Vagina (tissue), 2 donors: ENCODE results near the gene AK9. TPM values are rescaled to one million over a fixed set of nuclear protein-coding genes. Genes with fewer than 3 reads are reported as not detected.

ENCODE experiments used
- DNase-seq, 2 donors: peaks; one replicate each; pipeline ENCODE4 v3.0.0-alpha.2; 2017; ENCODE audit errors: extremely low spot score in 2 of 2
- H3K27ac ChIP-seq: fragments of 200-600 bp; sonication (generic); one replicate; pipeline ENCODE4 v1.5.1; 2019
- H3K27me3 ChIP-seq: fragments of 200-600 bp; sonication (generic); one replicate; pipeline ENCODE4 v1.5.1; 2019
- H3K36me3 ChIP-seq, 2 donors: fragments of 200-600 bp; sonication (generic); one replicate each; pipeline ENCODE4 v1.5.1; 2017 to 2019
- H3K4me1 ChIP-seq: fragments of 200-600 bp; sonication (generic); one replicate; pipeline ENCODE4 v1.5.1; 2019
- H3K4me3 ChIP-seq, 2 donors: fragments of 200-600 bp; sonication (generic); 1 replicate in 1 of 2; 2 replicates in 1 of 2; pipeline ENCODE4 v1.5.1; 2016 to 2019
- H3K9me3 ChIP-seq: fragments of 200-600 bp; sonication (generic); one replicate; pipeline ENCODE4 v1.5.1; 2019
- POLR2A ChIP-seq, 2 donors: fragments of 450-650 bp; IDR thresholded peaks; one replicate each; pipeline ENCODE4 v1.6.1; 2017; ENCODE audit warnings: antibody characterized with exemption in 2 of 2, mild to moderate bottlenecking in 2 of 2, moderate library complexity in 2 of 2
- POLR2AphosphoS5 ChIP-seq, 2 donors: sonication (generic); formaldehyde crosslinking; IDR thresholded peaks; one replicate each; pipeline ENCODE4 v1.9.0; 2017; ENCODE audit warnings: antibody characterized with exemption in 2 of 2, mild to moderate bottlenecking in 2 of 2, low read depth in 1 of 2; ENCODE audit not compliant: insufficient read depth in 1 of 2
- intact Hi-C: fragments of 100-400 bp; cut with DNase I; formaldehyde crosslinking; loops from one replicate; pipeline ENCODE4 v1.15.1; 2023
- total RNA-seq: library from RNA; depleted of rRNA; stranded (reverse); fragments of >200 nt; gene quantifications from one replicate; pipeline ENCODE4 v1.2.3, GENCODE V29; 2016
- TF ChIP-seq, protein P1 (sequence below), 3 experiments: fragments of 450-650 bp in 2 of 3; fragments of 200-600 bp in 1 of 3; sonication (generic) in 1 of 3; IDR thresholded peaks; one replicate each; pipeline ENCODE4 v1.5.1; 2017 to 2019; ENCODE audit warnings: antibody characterized with exemption in 3 of 3, mild to moderate bottlenecking in 2 of 3, moderate library complexity in 2 of 3

Gene AK9
- total RNA-seq, 1 donor from 2014 or later: 8.1 TPM

DNA sequence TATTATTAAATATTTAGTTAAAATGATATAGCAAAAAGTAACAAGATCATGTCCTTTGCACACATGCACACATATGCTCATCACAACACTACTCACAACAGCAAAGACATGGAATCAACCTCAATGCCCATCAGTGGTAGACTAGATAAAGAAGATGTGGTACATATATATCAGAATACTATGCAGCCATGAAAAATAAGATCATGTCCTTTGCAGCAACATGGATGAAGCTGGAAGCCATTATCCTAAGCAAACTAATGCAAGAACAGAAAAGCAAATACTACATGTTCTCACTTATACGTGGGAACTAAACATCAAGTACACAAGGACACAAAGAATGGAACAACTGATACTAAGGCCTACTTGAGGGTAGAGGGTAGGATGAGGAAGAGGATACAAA, 14.3 kb downstream of the AK9 start:
- intact Hi-C loops: no loop called here
- Histone ChIP-seq H3K27me3 (no peaks in the 10 kb centered on the region), H3K4me3 (no peak overlapping the region), H3K36me3 (no peaks in the 10 kb centered on the region), H3K27ac (no peak overlapping the region), H3K4me1 (no peaks in the 10 kb centered on the region), H3K9me3 (no peaks in the 10 kb centered on the region)
- no peak for DNase-seq
- no peak for TF ChIP-seq POLR2AphosphoS5 (IDR thresholded peaks at IDR 0.05; ENCODE audit: insufficient read depth in 1 of 2, low read depth in 1 of 2)
- TF ChIP-seq, protein P1, sequence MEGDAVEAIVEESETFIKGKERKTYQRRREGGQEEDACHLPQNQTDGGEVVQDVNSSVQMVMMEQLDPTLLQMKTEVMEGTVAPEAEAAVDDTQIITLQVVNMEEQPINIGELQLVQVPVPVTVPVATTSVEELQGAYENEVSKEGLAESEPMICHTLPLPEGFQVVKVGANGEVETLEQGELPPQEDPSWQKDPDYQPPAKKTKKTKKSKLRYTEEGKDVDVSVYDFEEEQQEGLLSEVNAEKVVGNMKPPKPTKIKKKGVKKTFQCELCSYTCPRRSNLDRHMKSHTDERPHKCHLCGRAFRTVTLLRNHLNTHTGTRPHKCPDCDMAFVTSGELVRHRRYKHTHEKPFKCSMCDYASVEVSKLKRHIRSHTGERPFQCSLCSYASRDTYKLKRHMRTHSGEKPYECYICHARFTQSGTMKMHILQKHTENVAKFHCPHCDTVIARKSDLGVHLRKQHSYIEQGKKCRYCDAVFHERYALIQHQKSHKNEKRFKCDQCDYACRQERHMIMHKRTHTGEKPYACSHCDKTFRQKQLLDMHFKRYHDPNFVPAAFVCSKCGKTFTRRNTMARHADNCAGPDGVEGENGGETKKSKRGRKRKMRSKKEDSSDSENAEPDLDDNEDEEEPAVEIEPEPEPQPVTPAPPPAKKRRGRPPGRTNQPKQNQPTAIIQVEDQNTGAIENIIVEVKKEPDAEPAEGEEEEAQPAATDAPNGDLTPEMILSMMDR (IDR thresholded peaks at IDR 0.05): no peak
- no peak for TF ChIP-seq POLR2A (IDR thresholded peaks at IDR 0.05)

DNA sequence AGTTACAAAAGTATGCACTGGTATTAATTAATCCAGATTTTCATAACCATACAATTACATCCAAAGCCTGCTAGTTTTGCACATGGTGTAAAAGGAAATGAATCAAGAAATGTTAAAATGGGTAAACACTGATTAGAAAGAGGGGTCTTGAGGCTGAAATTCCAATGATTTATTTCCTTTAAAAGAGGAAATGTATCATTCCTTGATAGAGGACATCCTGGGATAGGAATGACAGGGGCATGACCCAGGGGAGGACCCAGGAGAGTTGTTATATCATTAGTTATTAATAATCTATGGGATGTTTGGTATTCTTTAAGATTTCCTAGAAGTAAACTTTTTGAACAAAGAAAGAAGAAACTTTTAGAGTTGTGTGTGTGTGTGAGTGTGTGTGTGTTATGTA, 18.2 kb downstream of the AK9 start:
- no peak for TF ChIP-seq POLR2A (IDR thresholded peaks at IDR 0.05)
- no peak for TF ChIP-seq POLR2AphosphoS5 (IDR thresholded peaks at IDR 0.05; ENCODE audit: insufficient read depth in 1 of 2, low read depth in 1 of 2)
- TF ChIP-seq, protein P1 (IDR thresholded peaks at IDR 0.05): no peak
- no peak overlapping the region for H3K4me3 ChIP-seq
- no peak overlapping the region for H3K27ac ChIP-seq
- H3K36me3 ChIP-seq: no peaks in the 10 kb centered on the region
- DNase-seq: no peak
- H3K4me1 ChIP-seq: no peaks in the 10 kb centered on the region
- H3K9me3 ChIP-seq: no peaks in the 10 kb centered on the region
- H3K27me3 ChIP-seq: no peaks in the 10 kb centered on the region
- intact Hi-C loops: no loop called here

DNA sequence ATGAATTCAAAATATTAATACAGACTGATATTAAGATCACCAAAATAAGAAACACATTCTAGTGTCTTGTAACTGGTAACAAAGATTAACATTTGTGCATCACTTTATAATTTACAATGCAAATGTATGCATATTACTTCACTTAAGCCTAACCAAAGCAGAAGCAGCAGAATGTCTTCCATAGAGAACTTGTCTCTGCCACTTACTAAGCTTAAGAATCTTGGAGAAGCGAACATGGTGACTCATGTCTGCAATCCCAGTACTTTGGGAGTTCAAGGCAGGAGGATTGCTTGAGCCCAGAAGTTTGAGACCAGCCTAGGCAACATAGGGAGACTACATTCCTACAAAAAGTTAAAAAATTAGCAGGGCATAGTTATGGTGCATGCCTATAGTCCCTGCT, 18.8 kb downstream of the AK9 start:
- no peaks in the 10 kb centered on the region for H3K36me3 ChIP-seq
- intact Hi-C loops: no loop called here
- no peaks in the 10 kb centered on the region for H3K4me1 ChIP-seq
- no peak overlapping the region for H3K27ac ChIP-seq
- TF ChIP-seq POLR2AphosphoS5 (IDR thresholded peaks at IDR 0.05; ENCODE audit: insufficient read depth in 1 of 2, low read depth in 1 of 2): no peak
- TF ChIP-seq, protein P1 (IDR thresholded peaks at IDR 0.05): no peak
- TF ChIP-seq POLR2A (IDR thresholded peaks at IDR 0.05): no peak
- H3K27me3 ChIP-seq: no peaks in the 10 kb centered on the region
- no peak for DNase-seq
- no peak overlapping the region for H3K4me3 ChIP-seq
- H3K9me3 ChIP-seq: no peaks in the 10 kb centered on the region

DNA sequence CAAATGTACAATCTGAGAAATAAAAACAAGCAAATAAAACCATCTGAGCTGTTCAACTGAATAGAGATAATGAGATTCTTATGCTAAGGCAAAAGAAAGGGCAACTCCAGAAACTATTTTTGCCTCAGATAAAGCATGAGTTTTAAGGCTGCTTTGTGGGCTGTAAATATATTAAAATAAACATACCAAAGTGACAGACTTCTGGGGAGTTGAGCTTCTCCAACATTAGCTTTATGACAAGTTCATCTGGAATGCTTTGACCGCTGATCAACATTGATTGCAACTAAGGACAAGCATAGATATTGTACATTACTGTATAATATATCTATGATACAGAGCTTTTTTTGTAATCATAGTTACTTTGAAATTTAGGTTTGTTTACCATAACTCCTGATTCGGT, 19.3 kb downstream of the AK9 start:
- Histone ChIP-seq H3K27ac (no peak overlapping the region), H3K4me3 (no peak overlapping the region), H3K27me3 (no peaks in the 10 kb centered on the region), H3K9me3 (no peaks in the 10 kb centered on the region), H3K36me3 (no peaks in the 10 kb centered on the region), H3K4me1 (no peaks in the 10 kb centered on the region)
- no peak for DNase-seq
- no peak for TF ChIP-seq POLR2A (IDR thresholded peaks at IDR 0.05)
- TF ChIP-seq, protein P1 (IDR thresholded peaks at IDR 0.05): no peak
- TF ChIP-seq POLR2AphosphoS5 (IDR thresholded peaks at IDR 0.05; ENCODE audit: insufficient read depth in 1 of 2, low read depth in 1 of 2): no peak
- intact Hi-C loops: no loop called here

DNA sequence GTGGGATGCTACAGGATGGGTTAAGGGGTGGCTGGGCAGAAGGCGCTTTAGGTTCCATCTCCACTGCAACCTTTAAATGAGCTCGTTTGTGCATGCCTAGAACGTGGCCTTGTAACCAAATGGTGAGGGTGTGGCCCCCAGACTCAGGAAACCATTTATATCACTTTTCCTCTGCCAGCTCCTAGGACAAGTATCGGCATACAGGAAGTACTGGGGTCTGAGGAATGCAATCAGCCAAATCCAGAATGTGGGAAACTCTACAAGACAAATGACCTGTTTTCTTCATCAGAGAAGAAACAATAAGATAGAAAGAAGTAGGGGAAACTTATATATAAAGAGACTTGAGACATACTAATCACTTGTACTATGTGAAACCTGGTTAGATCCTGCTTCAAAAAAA, 21.2 kb downstream of the AK9 start:
- Histone ChIP-seq H3K27me3 (no peaks in the 10 kb centered on the region), H3K4me3 (no peak overlapping the region), H3K9me3 (no peaks in the 10 kb centered on the region), H3K4me1 (no peaks in the 10 kb centered on the region), H3K27ac (no peak overlapping the region), H3K36me3 (no peaks in the 10 kb centered on the region)
- intact Hi-C loops: no loop called here
- no peak for TF ChIP-seq POLR2AphosphoS5 (IDR thresholded peaks at IDR 0.05; ENCODE audit: insufficient read depth in 1 of 2, low read depth in 1 of 2)
- TF ChIP-seq POLR2A (IDR thresholded peaks at IDR 0.05): no peak
- TF ChIP-seq, protein P1 (IDR thresholded peaks at IDR 0.05): no peak
- no peak for DNase-seq
